HG02623 (cell line): ENCODE results near the gene EXOC6B.
"Not testable (repeated sequence)": the region's sequence is repeated elsewhere in the genome, so short reads cannot be mapped to it uniquely, and the experiment has no call there.

Experiments
- ATAC-seq: cut with Tn5 transposase; IDR thresholded peaks from one replicate; pipeline ENCODE4 v1.9.1; 2021; ENCODE audit warnings: moderate library complexity; ENCODE audit not compliant: unreplicated experiment

EXOC6B gene

GRCh38 chr2:72555943-72556342 is 269.9 kb downstream of the EXOC6B start:
- ATAC-seq, result no peak

GRCh38 chr2:72555363-72555762 is 270.5 kb downstream of the EXOC6B start:
- not testable (repeated sequence) for ATAC-seq

- ATAC-seq, result not testable (repeated sequence)
Observed at GRCh38 chr2:72554910-72555309, 270.9 kb downstream of the EXOC6B start.

GRCh38 chr2:72554381-72554780 is 271.5 kb downstream of the EXOC6B start:
- ATAC-seq, result no peak

GRCh38 chr2:72548081-72548764 is 277.6 kb downstream of the EXOC6B start:
- ATAC-seq, result no peak

- ATAC-seq, result no peak
Observed at GRCh38 chr2:72545790-72546189, 280.0 kb downstream of the EXOC6B start.

GRCh38 chr2:72544554-72544953 is 281.3 kb downstream of the EXOC6B start:
- ATAC-seq, result no peak

GRCh38 chr2:72543497-72544216 is 282.2 kb downstream of the EXOC6B start:
- no peak for ATAC-seq

- no peak for ATAC-seq
Observed at GRCh38 chr2:72539071-72539552, 286.7 kb downstream of the EXOC6B start.

- ATAC-seq, result no peak
Observed at GRCh38 chr2:72538486-72538885, 287.3 kb downstream of the EXOC6B start.

- not testable (repeated sequence) for ATAC-seq
Observed at GRCh38 chr2:72535586-72535985, 290.2 kb downstream of the EXOC6B start.

GRCh38 chr2:72533765-72534164 is 292.1 kb downstream of the EXOC6B start:
- ATAC-seq, result no peak

GRCh38 chr2:72527424-72527823 is 298.4 kb downstream of the EXOC6B start:
- ATAC-seq, result no peak

- no peak for ATAC-seq
Observed at GRCh38 chr2:72526623-72527022, 299.2 kb downstream of the EXOC6B start.

GRCh38 chr2:72524071-72524470 is 301.8 kb downstream of the EXOC6B start:
- no peak for ATAC-seq

GRCh38 chr2:72515696-72516095 is 310.1 kb downstream of the EXOC6B start:
- no peak for ATAC-seq

- no peak for ATAC-seq
Observed at GRCh38 chr2:72513011-72513410, 312.8 kb downstream of the EXOC6B start.

GRCh38 chr2:72512376-72512775 is 313.5 kb downstream of the EXOC6B start:
- ATAC-seq, result no peak

GRCh38 chr2:72511906-72512305 is 313.9 kb downstream of the EXOC6B start:
- ATAC-seq, result no peak

GRCh38 chr2:72497763-72498162 is 328.1 kb downstream of the EXOC6B start:
- no peak for ATAC-seq

- ATAC-seq, result no peak
Observed at GRCh38 chr2:72496479-72496878, 329.4 kb downstream of the EXOC6B start.

GRCh38 chr2:72494392-72494791 is 331.4 kb downstream of the EXOC6B start:
- no peak for ATAC-seq
